A204.1 (cell line): ENCODE measurements around the gene MGMT.

Experiments used
- FAIRE-seq: peaks from 2 replicates; lab custom pipeline; 2012; peaks lifted over from hg19 to GRCh38; lab: Jason Lieb, UNC

Gene MGMT

GRCh38 chr10:129544205-129545202 is 77.5 kb downstream of the MGMT start:
- FAIRE-seq: no peak

- no peak for FAIRE-seq
Observed at GRCh38 chr10:129545261-129545660, 78.2 kb downstream of the MGMT start.

GRCh38 chr10:129546106-129546505 is 79.1 kb downstream of the MGMT start:
- no peak for FAIRE-seq

GRCh38 chr10:129547608-129548007 is 80.6 kb downstream of the MGMT start:
- no peak for FAIRE-seq

GRCh38 chr10:129548600-129548999 is 81.6 kb downstream of the MGMT start:
- no peak for FAIRE-seq

- no peak for FAIRE-seq
Observed at GRCh38 chr10:129550076-129550475, 83.0 kb downstream of the MGMT start.

GRCh38 chr10:129550658-129551057 is 83.6 kb downstream of the MGMT start:
- no peak for FAIRE-seq

GRCh38 chr10:129552119-129552518 is 85.1 kb downstream of the MGMT start:
- FAIRE-seq: no peak

- no peak for FAIRE-seq
Observed at GRCh38 chr10:129553928-129554327, 86.9 kb downstream of the MGMT start.

- no peak for FAIRE-seq
Observed at GRCh38 chr10:129556316-129556715, 89.3 kb downstream of the MGMT start.

- no peak for FAIRE-seq
Observed at GRCh38 chr10:129560361-129560760, 93.3 kb downstream of the MGMT start.

GRCh38 chr10:129562487-129562886 is 95.4 kb downstream of the MGMT start:
- no peak for FAIRE-seq

GRCh38 chr10:129564923-129565322 is 97.9 kb downstream of the MGMT start:
- no peak for FAIRE-seq

- no peak for FAIRE-seq
Observed at GRCh38 chr10:129568583-129569344, 101.7 kb downstream of the MGMT start.

GRCh38 chr10:129570185-129570584 is 103.1 kb downstream of the MGMT start:
- no peak for FAIRE-seq

GRCh38 chr10:129579228-129579627 is 112.2 kb downstream of the MGMT start:
- no peak for FAIRE-seq

GRCh38 chr10:129580010-129580409 is 113.0 kb downstream of the MGMT start:
- FAIRE-seq: no peak

- no peak for FAIRE-seq
Observed at GRCh38 chr10:129580901-129581300, 113.9 kb downstream of the MGMT start.

- FAIRE-seq: no peak
Observed at GRCh38 chr10:129581827-129582411, 114.9 kb downstream of the MGMT start.

GRCh38 chr10:129583831-129584230 is 116.8 kb downstream of the MGMT start:
- FAIRE-seq: no peak

GRCh38 chr10:129586898-129587443 is 119.9 kb downstream of the MGMT start:
- no peak for FAIRE-seq

GRCh38 chr10:129589546-129589945 is 122.5 kb downstream of the MGMT start:
- no peak for FAIRE-seq

- FAIRE-seq: no peak
Observed at GRCh38 chr10:129593953-129594352, 126.9 kb downstream of the MGMT start.
